Fibroblast of pulmonary artery (primary cell): Measurements from ENCODE around the gene SLC25A18.

Source experiments
- DNase-seq: peaks from one replicate; pipeline ENCODE4 v3.0.0-alpha.2; 2010; ENCODE audit warnings: low read depth
- H3K4me3 ChIP-seq: replicated peaks from 2 replicates; pipeline ENCODE4 v1.5.1; 2011; ENCODE audit warnings: low read depth, mild to moderate bottlenecking, control low read depth, low read length, moderate library complexity
- CTCF ChIP-seq: IDR thresholded peaks from 2 replicates; pipeline ENCODE4 v1.5.1; 2011; ENCODE audit warnings: mild to moderate bottlenecking, control low read depth, low read length, inconsistent platforms; ENCODE audit errors: missing control alignments

The SLC25A18 gene

GRCh38 chr22:17588606-17589005 is 25.3 kb downstream of the SLC25A18 start:
- no peak for TF ChIP-seq CTCF

GRCh38 chr22:17589810-17590375 is 26.6 kb downstream of the SLC25A18 start:
- no peak for TF ChIP-seq CTCF
- DNase-seq, result no peak
- no peak overlapping the region for H3K4me3 ChIP-seq

More at GRCh38 chr22:17588606-17589005, 25.3 kb downstream of the SLC25A18 start:
- DNase-seq, result no peak
- H3K4me3 ChIP-seq, result no peak overlapping the region

- TF ChIP-seq CTCF, result no peak
- H3K4me3 ChIP-seq, result no peak overlapping the region
- no peak for DNase-seq
Observed at GRCh38 chr22:17590586-17590985, 27.3 kb downstream of the SLC25A18 start.

- no peak overlapping the region for H3K4me3 ChIP-seq
- DNase-seq, result no peak
- TF ChIP-seq CTCF, result no peak
Observed at GRCh38 chr22:17592201-17592600, 28.9 kb downstream of the SLC25A18 start.

GRCh38 chr22:17596226-17596625 is 32.9 kb downstream of the SLC25A18 start:
- H3K4me3 ChIP-seq, result no peak overlapping the region
- TF ChIP-seq CTCF, result no peak
- no peak for DNase-seq

GRCh38 chr22:17597217-17597616 is 33.9 kb downstream of the SLC25A18 start:
- no peak for DNase-seq
- no peak overlapping the region for H3K4me3 ChIP-seq
- TF ChIP-seq CTCF, result no peak

GRCh38 chr22:17598318-17598717 is 35.0 kb downstream of the SLC25A18 start:
- DNase-seq, result no peak
- H3K4me3 ChIP-seq, result no peak overlapping the region
- no peak for TF ChIP-seq CTCF
